ENCODE results near the gene PCDHA7.
"Not testable (repeated sequence)": the region's sequence is repeated elsewhere in the genome, so short reads cannot be mapped to it uniquely, and the experiment has no call there.

The PCDHA7 gene

DNA sequence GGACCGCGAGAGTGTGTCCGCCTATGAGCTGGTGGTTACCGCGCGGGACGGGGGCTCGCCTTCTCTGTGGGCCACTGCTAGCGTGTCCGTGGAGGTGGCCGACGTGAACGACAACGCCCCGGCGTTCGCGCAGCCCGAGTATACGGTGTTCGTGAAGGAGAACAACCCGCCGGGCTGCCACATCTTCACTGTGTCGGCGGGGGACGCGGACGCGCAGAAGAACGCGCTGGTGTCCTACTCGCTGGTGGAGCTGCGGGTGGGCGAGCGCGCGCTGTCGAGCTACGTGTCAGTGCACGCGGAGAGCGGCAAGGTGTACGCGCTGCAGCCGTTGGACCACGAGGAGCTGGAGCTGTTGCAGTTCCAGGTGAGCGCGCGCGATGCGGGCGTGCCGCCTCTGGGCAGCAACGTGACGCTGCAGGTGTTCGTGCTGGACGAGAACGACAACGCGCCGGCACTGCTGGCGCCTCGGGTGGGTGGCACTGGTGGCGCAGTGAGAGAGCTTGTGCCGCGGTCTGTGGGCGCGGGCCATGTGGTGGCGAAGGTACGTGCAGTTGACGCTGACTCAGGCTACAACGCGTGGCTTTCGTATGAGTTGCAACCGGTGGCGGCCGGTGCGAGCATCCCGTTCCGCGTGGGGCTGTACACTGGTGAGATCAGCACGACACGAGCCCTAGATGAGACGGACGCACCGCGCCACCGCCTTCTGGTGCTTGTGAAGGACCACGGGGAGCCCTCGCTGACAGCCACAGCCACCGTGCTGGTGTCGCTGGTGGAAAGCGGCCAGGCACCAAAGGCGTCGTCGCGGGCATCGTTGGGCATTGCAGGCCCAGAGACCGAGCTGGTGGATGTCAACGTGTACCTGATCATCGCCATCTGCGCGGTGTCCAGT, 1.8 kb downstream of the PCDHA7 start:
- no peak for DNase-seq (ENCODE audit: low read depth in 2 of 2)
- TF ChIP-seq, protein P1, sequence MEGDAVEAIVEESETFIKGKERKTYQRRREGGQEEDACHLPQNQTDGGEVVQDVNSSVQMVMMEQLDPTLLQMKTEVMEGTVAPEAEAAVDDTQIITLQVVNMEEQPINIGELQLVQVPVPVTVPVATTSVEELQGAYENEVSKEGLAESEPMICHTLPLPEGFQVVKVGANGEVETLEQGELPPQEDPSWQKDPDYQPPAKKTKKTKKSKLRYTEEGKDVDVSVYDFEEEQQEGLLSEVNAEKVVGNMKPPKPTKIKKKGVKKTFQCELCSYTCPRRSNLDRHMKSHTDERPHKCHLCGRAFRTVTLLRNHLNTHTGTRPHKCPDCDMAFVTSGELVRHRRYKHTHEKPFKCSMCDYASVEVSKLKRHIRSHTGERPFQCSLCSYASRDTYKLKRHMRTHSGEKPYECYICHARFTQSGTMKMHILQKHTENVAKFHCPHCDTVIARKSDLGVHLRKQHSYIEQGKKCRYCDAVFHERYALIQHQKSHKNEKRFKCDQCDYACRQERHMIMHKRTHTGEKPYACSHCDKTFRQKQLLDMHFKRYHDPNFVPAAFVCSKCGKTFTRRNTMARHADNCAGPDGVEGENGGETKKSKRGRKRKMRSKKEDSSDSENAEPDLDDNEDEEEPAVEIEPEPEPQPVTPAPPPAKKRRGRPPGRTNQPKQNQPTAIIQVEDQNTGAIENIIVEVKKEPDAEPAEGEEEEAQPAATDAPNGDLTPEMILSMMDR (IDR thresholded peaks at IDR 0.05; ENCODE audit: low read depth, low read length) = no peak
- H3K4me3 ChIP-seq (replicated peaks in 1 of 2; ENCODE audit: low read depth in 2 of 2, low read length in 2 of 2) = no peak overlapping the region

DNA sequence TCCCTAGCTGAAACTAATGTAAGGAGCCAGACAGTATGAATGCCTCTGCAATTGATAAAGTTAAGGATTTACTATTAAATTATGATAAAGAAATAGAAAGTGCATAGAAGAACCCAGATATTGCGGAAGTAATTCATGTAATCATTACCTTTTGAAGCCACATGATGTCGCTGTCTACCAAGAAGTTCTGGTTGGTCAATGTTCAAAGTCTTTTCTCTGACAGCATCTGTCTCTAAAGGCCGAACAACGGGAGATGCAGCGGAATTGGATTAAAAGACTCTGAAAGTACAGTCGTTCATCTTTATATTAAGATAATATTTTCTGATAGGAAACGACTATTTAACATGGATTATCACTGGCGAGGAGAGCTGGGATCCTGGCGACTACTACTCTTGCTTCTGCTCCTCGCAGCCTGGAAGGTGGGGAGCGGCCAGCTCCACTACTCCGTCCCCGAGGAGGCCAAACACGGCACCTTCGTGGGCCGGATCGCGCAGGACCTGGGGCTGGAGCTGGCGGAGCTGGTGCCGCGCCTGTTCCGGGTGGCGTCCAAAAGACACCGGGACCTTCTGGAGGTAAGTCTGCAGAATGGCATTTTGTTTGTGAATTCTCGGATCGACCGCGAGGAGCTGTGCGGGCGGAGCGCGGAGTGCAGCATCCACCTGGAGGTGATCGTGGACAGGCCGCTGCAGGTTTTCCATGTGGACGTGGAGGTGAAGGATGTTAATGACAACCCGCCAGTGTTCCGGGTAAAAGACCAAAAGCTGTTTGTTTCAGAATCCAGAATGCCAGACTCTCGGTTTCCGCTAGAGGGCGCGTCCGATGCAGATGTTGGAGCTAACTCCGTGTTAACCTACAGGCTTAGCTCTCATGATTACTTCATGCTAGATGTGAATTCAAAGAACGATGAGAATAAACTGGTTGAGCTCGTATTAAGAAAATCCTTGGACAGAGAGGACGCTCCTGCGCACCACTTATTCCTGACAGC, 7.2 kb downstream of the PCDHA7 start, which contains the start of gene PCDHA8:
Gene PCDHA8 (plus strand): TSS at position 210 of the 985 bp plus-strand sequence. CDS start 135 bp downstream, at position 345.
- DNase-seq (ENCODE audit: low read depth in 2 of 2) = peak in 1 of 2 donors; percentile 17
- TF ChIP-seq, protein P1 (IDR thresholded peaks at IDR 0.05; ENCODE audit: low read depth, low read length) = peak; percentile 37
- H3K4me3 ChIP-seq (replicated peaks in 1 of 2; ENCODE audit: low read depth in 2 of 2, low read length in 2 of 2) = no peak within 1 kb of the TSS

DNA sequence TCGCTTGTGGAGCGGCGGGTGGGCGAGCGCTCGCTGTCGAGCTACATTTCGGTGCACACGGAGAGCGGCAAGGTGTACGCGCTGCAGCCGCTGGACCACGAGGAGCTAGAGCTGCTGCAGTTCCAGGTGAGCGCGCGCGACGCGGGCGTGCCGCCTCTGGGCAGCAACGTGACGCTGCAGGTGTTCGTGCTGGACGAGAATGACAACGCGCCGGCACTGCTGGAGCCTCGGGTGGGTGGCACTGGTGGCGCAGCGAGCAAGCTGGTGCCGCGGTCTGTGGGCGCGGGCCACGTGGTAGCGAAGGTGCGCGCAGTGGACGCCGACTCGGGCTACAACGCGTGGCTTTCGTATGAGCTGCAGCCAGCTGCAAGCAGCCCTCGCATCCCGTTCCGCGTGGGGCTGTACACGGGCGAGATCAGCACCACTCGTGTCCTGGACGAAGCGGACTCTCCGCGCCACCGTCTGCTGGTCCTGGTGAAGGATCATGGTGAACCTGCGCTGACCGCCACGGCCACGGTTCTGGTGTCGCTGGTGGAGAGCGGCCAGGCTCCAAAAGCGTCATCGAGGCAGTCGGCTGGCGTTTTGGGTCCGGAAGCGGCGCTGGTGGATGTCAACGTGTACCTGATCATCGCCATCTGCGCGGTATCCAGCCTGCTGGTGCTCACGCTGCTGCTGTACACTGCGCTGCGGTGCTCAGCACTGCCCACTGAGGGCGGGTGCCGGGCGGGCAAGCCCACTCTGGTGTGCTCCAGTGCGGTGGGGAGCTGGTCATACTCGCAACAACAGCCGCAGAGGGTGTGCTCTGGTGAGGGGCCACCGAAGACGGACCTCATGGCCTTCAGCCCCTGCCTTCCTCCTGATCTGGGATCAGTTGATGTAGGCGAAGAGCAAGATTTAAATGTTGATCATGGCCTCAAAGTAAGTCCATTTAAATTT, 9.0 kb downstream of the PCDHA7 start:
- H3K4me3 ChIP-seq (replicated peaks in 1 of 2; ENCODE audit: low read depth in 2 of 2, low read length in 2 of 2) = no peak overlapping the region
- TF ChIP-seq, protein P1 (IDR thresholded peaks at IDR 0.05; ENCODE audit: low read depth, low read length) = no peak
- no peak for DNase-seq (ENCODE audit: low read depth in 2 of 2)

DNA sequence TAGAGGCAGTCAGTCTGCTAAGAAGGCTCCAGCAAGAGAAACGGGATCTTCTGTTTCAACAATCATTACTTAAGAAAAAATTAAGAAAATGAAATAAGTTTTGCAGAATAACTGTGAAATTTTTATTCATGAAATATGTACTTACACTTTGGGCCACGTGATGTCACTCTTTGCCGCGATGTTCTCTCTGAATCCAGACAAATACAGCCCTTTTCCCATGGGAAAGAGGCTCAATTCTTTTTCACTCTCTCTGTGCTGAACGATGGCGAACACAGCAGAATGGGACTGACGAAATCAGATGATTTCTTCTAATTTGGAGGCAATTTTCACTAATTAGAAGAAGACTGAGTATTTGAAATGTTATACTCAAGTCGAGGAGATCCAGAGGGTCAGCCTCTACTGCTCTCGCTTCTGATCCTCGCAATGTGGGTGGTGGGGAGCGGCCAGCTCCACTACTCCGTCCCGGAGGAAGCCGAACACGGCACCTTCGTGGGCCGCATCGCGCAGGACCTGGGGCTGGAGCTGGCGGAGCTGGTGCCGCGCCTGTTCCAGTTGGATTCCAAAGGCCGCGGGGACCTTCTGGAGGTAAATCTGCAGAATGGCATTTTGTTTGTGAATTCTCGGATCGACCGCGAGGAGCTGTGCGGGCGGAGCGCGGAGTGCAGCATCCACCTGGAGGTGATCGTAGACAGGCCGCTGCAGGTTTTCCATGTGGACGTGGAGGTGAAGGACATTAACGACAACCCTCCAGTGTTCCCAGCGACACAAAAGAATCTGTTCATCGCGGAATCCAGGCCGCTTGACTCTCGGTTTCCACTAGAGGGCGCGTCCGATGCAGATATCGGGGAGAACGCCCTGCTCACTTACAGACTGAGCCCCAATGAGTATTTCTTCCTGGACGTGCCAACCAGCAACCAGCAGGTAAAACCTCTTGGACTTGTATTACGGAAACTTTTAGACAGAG, 14.4 kb downstream of the PCDHA7 start, which contains the start of gene PCDHA9:
Gene PCDHA9 (plus strand): TSS at position 244 of the 964 bp plus-strand sequence. CDS start 114 bp downstream, at position 358.
- H3K4me3 ChIP-seq (replicated peaks in 1 of 2; ENCODE audit: low read depth in 2 of 2, low read length in 2 of 2) = not testable (repeated sequence)
- DNase-seq (ENCODE audit: low read depth in 2 of 2) = peak in 1 of 2 donors; percentile 1

DNA sequence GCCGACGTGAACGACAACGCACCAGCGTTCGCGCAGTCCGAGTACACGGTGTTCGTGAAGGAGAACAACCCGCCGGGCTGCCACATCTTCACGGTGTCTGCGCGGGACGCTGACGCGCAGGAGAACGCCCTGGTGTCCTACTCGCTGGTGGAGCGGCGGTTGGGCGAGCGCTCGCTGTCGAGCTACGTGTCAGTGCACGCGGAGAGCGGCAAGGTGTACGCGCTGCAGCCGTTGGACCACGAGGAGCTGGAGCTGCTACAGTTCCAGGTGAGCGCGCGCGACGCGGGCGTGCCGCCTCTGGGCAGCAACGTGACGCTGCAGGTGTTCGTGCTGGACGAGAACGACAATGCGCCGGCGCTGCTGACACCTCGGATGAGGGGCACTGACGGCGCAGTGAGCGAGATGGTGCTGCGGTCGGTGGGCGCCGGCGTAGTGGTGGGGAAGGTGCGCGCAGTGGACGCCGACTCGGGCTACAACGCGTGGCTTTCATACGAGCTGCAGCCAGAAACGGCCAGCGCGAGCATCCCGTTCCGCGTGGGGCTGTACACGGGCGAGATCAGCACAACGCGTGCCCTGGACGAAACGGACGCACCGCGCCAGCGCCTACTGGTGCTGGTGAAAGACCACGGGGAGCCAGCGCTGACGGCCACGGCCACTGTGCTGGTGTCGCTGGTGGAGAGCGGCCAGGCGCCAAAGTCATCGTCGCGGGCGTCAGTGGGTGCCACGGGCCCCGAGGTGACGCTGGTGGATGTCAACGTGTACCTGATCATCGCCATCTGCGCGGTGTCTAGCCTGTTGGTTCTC, 16.0 kb downstream of the PCDHA7 start:
- not testable (repeated sequence) for DNase-seq (ENCODE audit: low read depth in 2 of 2); H3K4me3 ChIP-seq (replicated peaks in 1 of 2; ENCODE audit: low read depth in 2 of 2, low read length in 2 of 2)

DNA sequence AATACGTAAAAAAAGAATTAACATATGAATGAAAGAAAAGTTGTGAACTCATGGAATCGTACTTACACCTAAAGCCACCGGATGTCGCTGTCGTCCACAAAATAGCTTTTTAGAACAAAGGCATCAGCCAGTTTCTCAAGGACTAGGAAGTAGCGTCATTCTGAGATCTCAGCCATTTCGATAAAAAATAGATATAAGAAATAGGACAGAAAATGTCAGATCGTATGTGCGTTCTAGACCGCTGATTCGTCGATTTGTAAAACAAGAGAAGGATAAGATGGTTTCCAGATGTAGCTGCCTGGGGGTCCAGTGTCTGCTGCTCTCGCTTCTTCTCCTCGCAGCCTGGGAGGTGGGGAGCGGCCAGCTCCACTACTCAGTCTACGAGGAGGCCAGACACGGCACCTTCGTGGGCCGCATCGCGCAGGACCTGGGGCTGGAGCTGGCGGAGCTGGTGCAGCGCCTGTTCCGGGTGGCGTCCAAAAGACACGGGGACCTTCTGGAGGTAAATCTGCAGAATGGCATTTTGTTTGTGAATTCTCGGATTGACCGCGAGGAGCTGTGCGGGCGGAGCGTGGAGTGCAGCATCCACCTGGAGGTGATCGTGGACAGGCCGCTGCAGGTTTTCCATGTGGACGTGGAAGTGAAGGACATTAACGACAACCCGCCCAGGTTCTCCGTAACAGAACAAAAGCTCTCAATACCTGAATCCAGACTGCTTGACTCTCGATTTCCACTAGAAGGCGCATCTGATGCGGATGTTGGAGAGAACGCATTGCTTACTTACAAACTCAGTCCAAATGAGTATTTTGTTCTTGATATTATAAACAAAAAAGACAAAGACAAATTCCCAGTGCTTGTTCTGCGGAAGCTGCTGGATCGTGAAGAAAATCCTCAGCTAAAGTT, 22.0 kb downstream of the PCDHA7 start, which contains the start of gene PCDHA10:
Gene PCDHA10 (plus strand): TSS at position 126 of the 903 bp plus-strand sequence. CDS start 152 bp downstream, at position 278.
- TF ChIP-seq, protein P1 (IDR thresholded peaks at IDR 0.05; ENCODE audit: low read depth, low read length) = peak; percentile 2
- H3K4me3 ChIP-seq (replicated peaks in 1 of 2; ENCODE audit: low read depth in 2 of 2, low read length in 2 of 2) = no peak within 1 kb of the TSS
- peak in 1 of 2 donors; percentile 35 for DNase-seq (ENCODE audit: low read depth in 2 of 2)
